IPS-20b (cell line): ENCODE data around the gene SLC8B1.

ENCODE experiments used
- H3K27ac ChIP-seq: one replicate; pipeline ENCODE4 v1.5.1; 2013; ENCODE audit warnings: low read length
- H3K27me3 ChIP-seq: 2 replicates; pipeline ENCODE4 v1.6.1; 2013; ENCODE audit warnings: mild to moderate bottlenecking, low read length, inconsistent platforms; ENCODE audit not compliant: insufficient read depth
- H3K36me3 ChIP-seq: 2 replicates; pipeline ENCODE4 v1.6.1; 2013; ENCODE audit warnings: low read depth, mild to moderate bottlenecking, inconsistent platforms, low read length, moderate library complexity; ENCODE audit not compliant: insufficient read depth
- H3K4me1 ChIP-seq: 2 replicates; pipeline ENCODE4 v1.6.1; 2013; ENCODE audit warnings: mild to moderate bottlenecking, control low read depth, inconsistent platforms, low read length, moderate library complexity; ENCODE audit not compliant: insufficient read depth
- H3K4me3 ChIP-seq: 2 replicates; pipeline ENCODE4 v1.5.1; 2013; ENCODE audit warnings: mild to moderate bottlenecking, low read length, inconsistent platforms
- H3K9ac ChIP-seq: 2 replicates; pipeline ENCODE4 v1.6.1; 2013; ENCODE audit warnings: low read depth, mild to moderate bottlenecking, inconsistent platforms, low read length, moderate library complexity
- H3K9me3 ChIP-seq: 2 replicates; pipeline ENCODE4 v1.6.1; 2013; ENCODE audit warnings: mild to moderate bottlenecking, low read depth, low read length, inconsistent platforms; ENCODE audit not compliant: insufficient read depth

SLC8B1 gene

GRCh38 chr12:113273053-113273725, 61.7 kb downstream of the SLC8B1 start:
- Histone ChIP-seq H3K4me1 (no peaks in the 10 kb centered on the region; the same call in 1 of the 2 replicates), H3K27ac (no peak overlapping the region), H3K9ac (no peak overlapping the region), H3K4me3 (no peak overlapping the region), H3K36me3 (0 out of 2 replicates have a peak, but pooled peaks cover 5% of the 10 kb centered on the region), H3K27me3 (no peaks in the 10 kb centered on the region), H3K9me3 (no peaks in the 10 kb centered on the region)

- H3K4me3 ChIP-seq, result no peak overlapping the region
- H3K9ac ChIP-seq, result no peak overlapping the region
- H3K9me3 ChIP-seq, result no peaks in the 10 kb centered on the region
- no peaks in the 10 kb centered on the region for H3K36me3 ChIP-seq
- no peak overlapping the region for H3K27ac ChIP-seq
- no peaks in the 10 kb centered on the region for H3K27me3 ChIP-seq
- H3K4me1 ChIP-seq, result no peaks in the 10 kb centered on the region; the same call in 1 of the 2 replicates
These were observed 62.9 kb downstream of the SLC8B1 start for GRCh38 chr12:113271853-113272561.

GRCh38 chr12:113271466-113271852, 63.5 kb downstream of the SLC8B1 start:
- H3K9me3 ChIP-seq, result no peaks in the 10 kb centered on the region
- H3K36me3 ChIP-seq, result no peaks in the 10 kb centered on the region
- H3K27ac ChIP-seq, result no peak overlapping the region
- no peak overlapping the region for H3K9ac ChIP-seq
- no peaks in the 10 kb centered on the region; the same call in 1 of the 2 replicates for H3K4me1 ChIP-seq
- no peak overlapping the region for H3K4me3 ChIP-seq
- no peaks in the 10 kb centered on the region for H3K27me3 ChIP-seq

- Histone ChIP-seq H3K27me3 (no peaks in the 10 kb centered on the region), H3K27ac (no peak overlapping the region), H3K4me1 (no peaks in the 10 kb centered on the region), H3K4me3 (no peak overlapping the region), H3K9ac (no peak overlapping the region), H3K9me3 (no peaks in the 10 kb centered on the region), H3K36me3 (no peaks in the 10 kb centered on the region)
These were observed 64.2 kb downstream of the SLC8B1 start for GRCh38 chr12:113270709-113271009.

- Histone ChIP-seq H3K27ac (no peak overlapping the region), H3K9me3 (no peaks in the 10 kb centered on the region), H3K4me3 (no peak overlapping the region), H3K9ac (no peak overlapping the region), H3K27me3 (no peaks in the 10 kb centered on the region), H3K36me3 (no peaks in the 10 kb centered on the region), H3K4me1 (no peaks in the 10 kb centered on the region)
These were observed 65.5 kb downstream of the SLC8B1 start for GRCh38 chr12:113269257-113269943.

GRCh38 chr12:113268621-113269020, 66.3 kb downstream of the SLC8B1 start:
- Histone ChIP-seq H3K36me3 (no peaks in the 10 kb centered on the region), H3K9ac (no peak overlapping the region)

GRCh38 chr12:113268136-113268535, 66.8 kb downstream of the SLC8B1 start:
- H3K27me3 ChIP-seq, result no peaks in the 10 kb centered on the region
- H3K4me3 ChIP-seq, result no peak overlapping the region
- no peaks in the 10 kb centered on the region for H3K4me1 ChIP-seq
- no peak overlapping the region for H3K9ac ChIP-seq
- H3K9me3 ChIP-seq, result no peaks in the 10 kb centered on the region
- H3K27ac ChIP-seq, result no peak overlapping the region
- H3K36me3 ChIP-seq, result no peaks in the 10 kb centered on the region

More at GRCh38 chr12:113268621-113269020, 66.3 kb downstream of the SLC8B1 start:
- no peak overlapping the region for H3K27ac ChIP-seq
- H3K4me1 ChIP-seq, result no peaks in the 10 kb centered on the region
- H3K9me3 ChIP-seq, result no peaks in the 10 kb centered on the region
- H3K27me3 ChIP-seq, result no peaks in the 10 kb centered on the region
- H3K4me3 ChIP-seq, result no peak overlapping the region

- H3K9ac ChIP-seq, result no peak overlapping the region
- no peak overlapping the region for H3K4me3 ChIP-seq
- H3K36me3 ChIP-seq, result no peaks in the 10 kb centered on the region; the same call in 1 of the 2 replicates
- H3K9me3 ChIP-seq, result no peaks in the 10 kb centered on the region
- no peaks in the 10 kb centered on the region for H3K27me3 ChIP-seq
- H3K4me1 ChIP-seq, result no peaks in the 10 kb centered on the region
- H3K27ac ChIP-seq, result no peak overlapping the region
These were observed 67.3 kb downstream of the SLC8B1 start for GRCh38 chr12:113267621-113268020.

GRCh38 chr12:113266106-113266895, 68.6 kb downstream of the SLC8B1 start:
- H3K9ac ChIP-seq, result no peak overlapping the region
- no peak overlapping the region for H3K27ac ChIP-seq
- no peaks in the 10 kb centered on the region for H3K9me3 ChIP-seq
- H3K36me3 ChIP-seq, result no peaks in the 10 kb centered on the region; the same call in 1 of the 2 replicates
- H3K4me3 ChIP-seq, result no peak overlapping the region
- no peaks in the 10 kb centered on the region for H3K27me3 ChIP-seq
- H3K4me1 ChIP-seq, result peaks cover 4% of the 10 kb centered on the region; the same call in 1 of the 2 replicates

GRCh38 chr12:113263431-113263963, 71.4 kb downstream of the SLC8B1 start:
- no peaks in the 10 kb centered on the region for H3K27me3 ChIP-seq
- no peaks in the 10 kb centered on the region; the same call in 1 of the 2 replicates for H3K36me3 ChIP-seq
- no peak overlapping the region for H3K4me3 ChIP-seq
- H3K27ac ChIP-seq, result no peak overlapping the region
- peaks cover 13% of the 10 kb centered on the region; the same call in 1 of the 2 replicates for H3K4me1 ChIP-seq
- no peaks in the 10 kb centered on the region for H3K9me3 ChIP-seq
- no peak overlapping the region for H3K9ac ChIP-seq

GRCh38 chr12:113262710-113263109, 72.2 kb downstream of the SLC8B1 start:
- peaks cover 13% of the 10 kb centered on the region; the same call in 1 of the 2 replicates for H3K4me1 ChIP-seq
- H3K9ac ChIP-seq, result no peak overlapping the region
- no peak overlapping the region for H3K4me3 ChIP-seq

More at GRCh38 chr12:113262710-113263109, 72.2 kb downstream of the SLC8B1 start:
- Histone ChIP-seq H3K27me3 (no peaks in the 10 kb centered on the region), H3K36me3 (no peaks in the 10 kb centered on the region; the same call in 1 of the 2 replicates), H3K27ac (no peak overlapping the region), H3K9me3 (no peaks in the 10 kb centered on the region)
